Neural progenitor cell (in vitro differentiated cells): ENCODE data around the gene PDC. TPM values are rescaled to one million over a fixed set of nuclear protein-coding genes. Genes with fewer than 3 reads are reported as not detected.

ENCODE experiments used
- DNase-seq: peaks from one replicate; pipeline ENCODE4 v3.0.0-alpha.2; 2016; ENCODE audit warnings: low spot score
- H2AFZ ChIP-seq: fragments of 200-600 bp; sonication (generic); replicated peaks from 2 replicates; pipeline ENCODE4 v1.6.1; 2016; ENCODE audit warnings: antibody characterized with exemption
- H3F3A ChIP-seq: fragments of 200-600 bp; sonication (generic); 2 replicates; pipeline ENCODE4 v1.6.1; 2016; ENCODE audit warnings: antibody characterized with exemption, low read depth
- H3K27ac ChIP-seq: fragments of 200-600 bp; sonication (generic); 2 replicates; pipeline ENCODE4 v1.5.1; 2016; ENCODE audit warnings: mild to moderate bottlenecking
- H3K27me3 ChIP-seq: fragments of 200-600 bp; sonication (generic); 2 replicates; pipeline ENCODE4 v1.6.1; 2016; ENCODE audit warnings: mild to moderate bottlenecking, moderate library complexity
- H3K36me3 ChIP-seq: fragments of 200-600 bp; sonication (generic); 2 replicates; pipeline ENCODE4 v1.5.1; 2016
- H3K4me1 ChIP-seq: fragments of 200-600 bp; sonication (generic); 2 replicates; pipeline ENCODE4 v1.6.1; 2016; ENCODE audit warnings: mixed run types
- H3K4me2 ChIP-seq: fragments of 200-600 bp; sonication (generic); 2 replicates; pipeline ENCODE4 v1.6.1; 2016
- H3K4me3 ChIP-seq: fragments of 200-600 bp; sonication (generic); 2 replicates; pipeline ENCODE4 v1.5.1; 2016
- H3K79me2 ChIP-seq: fragments of 200-600 bp; sonication (generic); 2 replicates; pipeline ENCODE4 v1.6.1; 2016; ENCODE audit warnings: low read depth
- H3K9ac ChIP-seq: fragments of 200-600 bp; sonication (generic); 2 replicates; pipeline ENCODE4 v1.6.1; 2016
- H3K9me3 ChIP-seq: fragments of 200-600 bp; sonication (generic); 2 replicates; pipeline ENCODE4 v1.5.1; 2016; ENCODE audit warnings: low read depth
- H4K20me1 ChIP-seq: fragments of 200-600 bp; sonication (generic); 2 replicates; pipeline ENCODE4 v1.6.1; 2016; ENCODE audit warnings: low read depth
- H3K27ac Mint-ChIP-seq: 3 replicates; pipeline ENCODE4 v1.8.0; 2021; ENCODE audit warnings: mixed read lengths
- H3K27me3 Mint-ChIP-seq: 2 replicates; pipeline ENCODE4 v1.8.0; 2022; ENCODE audit warnings: low read depth, mild to moderate bottlenecking, inconsistent platforms, moderate library complexity, mixed read lengths; ENCODE audit not compliant: insufficient read depth
- H3K36me3 Mint-ChIP-seq: 3 replicates; pipeline ENCODE4 v1.8.0; 2021; ENCODE audit warnings: mixed read lengths
- H3K4me1 Mint-ChIP-seq: 3 replicates; pipeline ENCODE4 v1.8.0; 2021; ENCODE audit warnings: mixed read lengths
- H3K4me3 Mint-ChIP-seq: 3 replicates; pipeline ENCODE4 v1.8.0; 2021; ENCODE audit warnings: mild to moderate bottlenecking, moderate library complexity, mixed read lengths
- H3K9me3 Mint-ChIP-seq: 3 replicates; pipeline ENCODE4 v1.8.0; 2020; ENCODE audit warnings: mixed read lengths
- EZH2 ChIP-seq: fragments of 200-600 bp; sonication (generic); IDR thresholded peaks from 2 replicates; pipeline ENCODE4 v1.6.1; 2017; ENCODE audit warnings: antibody characterized with exemption, mild to moderate bottlenecking, moderate library complexity
- EZH2phosphoT487 ChIP-seq: fragments of 200-600 bp; sonication (generic); IDR thresholded peaks from 2 replicates; pipeline ENCODE4 v1.6.1; 2017; ENCODE audit warnings: antibody characterized with exemption
- total RNA-seq: library from RNA; depleted of rRNA; stranded (reverse); fragments of >200 nt; gene quantifications from 2 replicates; pipeline ENCODE4 v1.2.3, GENCODE V29; 2015; ENCODE audit warnings: low replicate concordance
- TF ChIP-seq, protein P1 (sequence below): fragments of 200-600 bp; sonication (generic); IDR thresholded peaks from 2 replicates; pipeline ENCODE4 v1.5.1; 2017; ENCODE audit warnings: antibody characterized with exemption, mild to moderate bottlenecking

Gene PDC
- total RNA-seq, 1 donor from 2014 or later: not detected

- DNase-seq: no peak
- H3K4me2 ChIP-seq: no peak overlapping the region
These were observed 18.1 kb downstream of the PDC start for GRCh38 chr1:186442651-186443375.

DNA sequence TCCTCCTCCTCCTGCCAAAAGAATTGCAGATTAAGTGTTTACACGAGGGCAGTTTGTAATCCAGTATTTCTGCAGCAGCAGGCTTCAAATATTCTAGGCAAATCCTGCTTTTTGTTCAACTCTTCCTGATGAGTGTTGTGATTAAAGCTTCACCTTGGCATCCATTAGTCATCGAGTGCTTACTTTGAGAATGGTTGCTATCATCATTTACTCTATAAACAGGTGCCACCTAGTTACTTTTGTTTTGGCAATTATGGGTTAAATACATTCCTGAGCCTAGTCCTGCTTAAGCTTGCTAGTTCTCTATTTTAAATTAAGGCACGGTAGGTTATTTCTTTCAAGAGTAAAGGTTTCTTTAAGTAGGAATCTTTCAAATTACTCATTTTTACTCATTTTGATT is 20.3 kb downstream of the PDC start:
- H3K4me2 ChIP-seq: no peak overlapping the region
- H3K27me3 Mint-ChIP-seq: no peaks in the 10 kb centered on the region
- H3K36me3 Mint-ChIP-seq: no peaks in the 10 kb centered on the region
- H2AFZ ChIP-seq: no peak overlapping the region
- no peaks in the 10 kb centered on the region for H3K36me3 ChIP-seq
- no peak for DNase-seq
- no peaks in the 10 kb centered on the region for H3K27me3 ChIP-seq
- no peak overlapping the region for H3K27ac ChIP-seq
- no peaks in the 10 kb centered on the region for H3K79me2 ChIP-seq
- no peak overlapping the region for H3K27ac Mint-ChIP-seq
- H3K4me3 Mint-ChIP-seq: no peak overlapping the region
- H3K4me1 Mint-ChIP-seq: no peaks in the 10 kb centered on the region
- no peaks in the 10 kb centered on the region for H3K4me1 ChIP-seq
- no peaks in the 10 kb centered on the region for H3F3A ChIP-seq
- TF ChIP-seq EZH2phosphoT487: no peak
- TF ChIP-seq, protein P1, sequence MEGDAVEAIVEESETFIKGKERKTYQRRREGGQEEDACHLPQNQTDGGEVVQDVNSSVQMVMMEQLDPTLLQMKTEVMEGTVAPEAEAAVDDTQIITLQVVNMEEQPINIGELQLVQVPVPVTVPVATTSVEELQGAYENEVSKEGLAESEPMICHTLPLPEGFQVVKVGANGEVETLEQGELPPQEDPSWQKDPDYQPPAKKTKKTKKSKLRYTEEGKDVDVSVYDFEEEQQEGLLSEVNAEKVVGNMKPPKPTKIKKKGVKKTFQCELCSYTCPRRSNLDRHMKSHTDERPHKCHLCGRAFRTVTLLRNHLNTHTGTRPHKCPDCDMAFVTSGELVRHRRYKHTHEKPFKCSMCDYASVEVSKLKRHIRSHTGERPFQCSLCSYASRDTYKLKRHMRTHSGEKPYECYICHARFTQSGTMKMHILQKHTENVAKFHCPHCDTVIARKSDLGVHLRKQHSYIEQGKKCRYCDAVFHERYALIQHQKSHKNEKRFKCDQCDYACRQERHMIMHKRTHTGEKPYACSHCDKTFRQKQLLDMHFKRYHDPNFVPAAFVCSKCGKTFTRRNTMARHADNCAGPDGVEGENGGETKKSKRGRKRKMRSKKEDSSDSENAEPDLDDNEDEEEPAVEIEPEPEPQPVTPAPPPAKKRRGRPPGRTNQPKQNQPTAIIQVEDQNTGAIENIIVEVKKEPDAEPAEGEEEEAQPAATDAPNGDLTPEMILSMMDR: no peak
- TF ChIP-seq EZH2: no peak
- no peak overlapping the region for H3K4me3 ChIP-seq
- no peaks in the 10 kb centered on the region for H3K9me3 ChIP-seq
- no peaks in the 10 kb centered on the region for H3K9me3 Mint-ChIP-seq
- no peak overlapping the region for H3K9ac ChIP-seq
- no peaks in the 10 kb centered on the region for H4K20me1 ChIP-seq

More at GRCh38 chr1:186442651-186443375, 18.1 kb downstream of the PDC start:
- no peaks in the 10 kb centered on the region for H3K36me3 ChIP-seq
- H3K27ac Mint-ChIP-seq: no peak overlapping the region
- no peak overlapping the region for H3K9ac ChIP-seq
- no peaks in the 10 kb centered on the region for H3K4me1 Mint-ChIP-seq
- no peaks in the 10 kb centered on the region for H3K9me3 ChIP-seq
- H2AFZ ChIP-seq: no peak overlapping the region
- H3K27ac ChIP-seq: no peak overlapping the region
- no peaks in the 10 kb centered on the region for H3K9me3 Mint-ChIP-seq
- no peak overlapping the region for H3K4me3 ChIP-seq
- no peaks in the 10 kb centered on the region for H3K27me3 Mint-ChIP-seq
- no peak overlapping the region for H3K4me3 Mint-ChIP-seq
- no peaks in the 10 kb centered on the region for H3K36me3 Mint-ChIP-seq
- no peaks in the 10 kb centered on the region for H4K20me1 ChIP-seq
- no peaks in the 10 kb centered on the region for H3K79me2 ChIP-seq
- TF ChIP-seq EZH2 (no peak), EZH2phosphoT487 (no peak)
- TF ChIP-seq, protein P1: no peak
- H3F3A ChIP-seq: no peaks in the 10 kb centered on the region
- no peaks in the 10 kb centered on the region for H3K4me1 ChIP-seq
- H3K27me3 ChIP-seq: no peaks in the 10 kb centered on the region

- no peaks in the 10 kb centered on the region for H3K79me2 ChIP-seq
- no peaks in the 10 kb centered on the region for H4K20me1 ChIP-seq
- TF ChIP-seq EZH2: no peak
- no peak for TF ChIP-seq EZH2phosphoT487
- TF ChIP-seq, protein P1: no peak
- no peaks in the 10 kb centered on the region for H3K36me3 Mint-ChIP-seq
- H3K27me3 Mint-ChIP-seq: no peaks in the 10 kb centered on the region
- no peaks in the 10 kb centered on the region for H3K27me3 ChIP-seq
- H3F3A ChIP-seq: no peaks in the 10 kb centered on the region
- no peak overlapping the region for H3K4me3 Mint-ChIP-seq
- H3K9me3 ChIP-seq: no peaks in the 10 kb centered on the region
- no peaks in the 10 kb centered on the region for H3K36me3 ChIP-seq
- H3K4me2 ChIP-seq: no peak overlapping the region
- H3K9me3 Mint-ChIP-seq: no peaks in the 10 kb centered on the region
- H3K4me3 ChIP-seq: no peak overlapping the region
- H3K27ac ChIP-seq: no peak overlapping the region
- no peaks in the 10 kb centered on the region for H3K4me1 ChIP-seq
- no peak overlapping the region for H3K27ac Mint-ChIP-seq
- no peak overlapping the region for H2AFZ ChIP-seq
- H3K4me1 Mint-ChIP-seq: no peaks in the 10 kb centered on the region
- no peak for DNase-seq
- H3K9ac ChIP-seq: no peak overlapping the region
These were observed 22.3 kb downstream of the PDC start for GRCh38 chr1:186438567-186438966.
